ENCODE results near the gene SSNA1. TPM values are rescaled to one million over a fixed set of nuclear protein-coding genes. Genes with fewer than 3 reads are reported as not detected.

SSNA1 gene
- total RNA-seq, 4 donors from 2014 or later = 93.5 to 104 (median 99.8) TPM

DNA sequence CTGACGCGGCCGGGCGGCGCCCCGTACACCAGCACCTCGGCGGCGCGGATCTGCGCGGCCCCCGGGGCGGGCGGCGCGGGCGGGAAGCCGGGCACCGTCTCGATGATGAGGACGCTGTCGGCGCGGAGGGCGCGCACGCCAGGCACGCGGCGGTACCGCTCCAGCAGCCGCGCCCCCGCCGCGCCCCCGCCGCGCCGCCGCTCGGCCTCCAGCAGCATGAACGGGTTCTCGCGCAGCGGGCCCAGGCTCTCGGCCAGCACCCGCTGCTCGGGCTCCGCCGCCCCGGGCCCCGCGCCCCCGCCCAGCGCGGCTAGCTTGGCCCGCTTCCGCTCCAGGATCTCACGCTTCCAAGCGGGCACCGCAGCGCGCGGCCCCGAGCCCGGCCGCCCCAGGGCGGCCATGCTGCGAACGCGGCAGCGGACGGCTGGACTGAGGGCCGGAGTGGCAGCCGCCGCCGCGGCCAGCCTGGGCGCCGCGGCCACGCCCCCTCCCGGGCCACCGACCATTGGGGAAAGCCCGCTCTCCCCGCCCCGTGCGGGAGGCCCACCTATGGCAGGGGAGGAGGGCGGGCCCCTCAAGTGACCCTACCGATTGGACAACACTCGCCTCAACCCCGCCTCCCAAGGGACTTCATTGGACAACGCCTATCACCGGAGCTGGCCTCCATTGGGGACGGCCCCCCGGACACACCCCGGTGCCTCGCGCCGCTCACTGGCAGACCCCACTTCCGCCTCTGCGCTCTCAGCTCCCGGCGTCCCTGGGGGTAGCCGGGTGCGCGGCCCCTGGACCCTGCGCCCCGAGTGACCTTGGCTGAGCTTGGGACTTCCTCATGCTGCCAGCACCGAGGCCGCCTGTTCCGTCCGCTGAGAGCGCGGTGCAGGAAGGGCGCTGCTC lies 12.1 kb downstream of the SSNA1 start, which contains the start of gene TPRN:
TSS of gene TPRN (minus strand) at position 431 of the 894 bp plus-strand sequence. CDS start at position 401, 30 bp downstream.
- Histone ChIP-seq H3K4me3 (peak within 1 kb of the TSS; percentile 55 to 74 (median 67)), H3K27me3 (no peaks in the 10 kb centered on the region), H3K9me3 (no peaks in the 10 kb centered on the region), H3K27ac (peak within 1 kb of the TSS; percentile 89 to 92 (median 90)), H3K4me1 (peaks cover 34 to 80% (median 71%) of the 10 kb centered on the region in 4 donors), H3K36me3 (no peaks in the 10 kb centered on the region)
- TF ChIP-seq POLR2AphosphoS5 (IDR thresholded peaks at IDR 0.05) = peak; percentile 76 to 90 (median 79)
- TF ChIP-seq, protein P1, sequence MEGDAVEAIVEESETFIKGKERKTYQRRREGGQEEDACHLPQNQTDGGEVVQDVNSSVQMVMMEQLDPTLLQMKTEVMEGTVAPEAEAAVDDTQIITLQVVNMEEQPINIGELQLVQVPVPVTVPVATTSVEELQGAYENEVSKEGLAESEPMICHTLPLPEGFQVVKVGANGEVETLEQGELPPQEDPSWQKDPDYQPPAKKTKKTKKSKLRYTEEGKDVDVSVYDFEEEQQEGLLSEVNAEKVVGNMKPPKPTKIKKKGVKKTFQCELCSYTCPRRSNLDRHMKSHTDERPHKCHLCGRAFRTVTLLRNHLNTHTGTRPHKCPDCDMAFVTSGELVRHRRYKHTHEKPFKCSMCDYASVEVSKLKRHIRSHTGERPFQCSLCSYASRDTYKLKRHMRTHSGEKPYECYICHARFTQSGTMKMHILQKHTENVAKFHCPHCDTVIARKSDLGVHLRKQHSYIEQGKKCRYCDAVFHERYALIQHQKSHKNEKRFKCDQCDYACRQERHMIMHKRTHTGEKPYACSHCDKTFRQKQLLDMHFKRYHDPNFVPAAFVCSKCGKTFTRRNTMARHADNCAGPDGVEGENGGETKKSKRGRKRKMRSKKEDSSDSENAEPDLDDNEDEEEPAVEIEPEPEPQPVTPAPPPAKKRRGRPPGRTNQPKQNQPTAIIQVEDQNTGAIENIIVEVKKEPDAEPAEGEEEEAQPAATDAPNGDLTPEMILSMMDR (IDR thresholded peaks at IDR 0.05) = no peak
- TF ChIP-seq POLR2A (IDR thresholded peaks at IDR 0.05) = peak; percentile 88
- in situ Hi-C loops (cut with MboI; ENCODE audit: low pct_ligation_motif_present in 1 of 4, low pct_unique_long_range_greater_than_20kb in 1 of 4, low sequenced_read_pairs in 3 of 4) (loop anchor here in 1 of 4 donors (25.0 kb wide), 1 partner anchor 88 kb away; the partner anchor contains the start of gene DPP7), intact Hi-C loops (cut with DNase I; ENCODE audit: low total_unique reads) (no loop called here)
- 2% methylated on average over 18 of the region's 118 CpGs; no CpG with 5 or more reads in 1 of the 2 donors for WGBS, 2 donors (ENCODE audit: low coverage in 1 of 2)
- peak; percentile 100 for DNase-seq

DNA sequence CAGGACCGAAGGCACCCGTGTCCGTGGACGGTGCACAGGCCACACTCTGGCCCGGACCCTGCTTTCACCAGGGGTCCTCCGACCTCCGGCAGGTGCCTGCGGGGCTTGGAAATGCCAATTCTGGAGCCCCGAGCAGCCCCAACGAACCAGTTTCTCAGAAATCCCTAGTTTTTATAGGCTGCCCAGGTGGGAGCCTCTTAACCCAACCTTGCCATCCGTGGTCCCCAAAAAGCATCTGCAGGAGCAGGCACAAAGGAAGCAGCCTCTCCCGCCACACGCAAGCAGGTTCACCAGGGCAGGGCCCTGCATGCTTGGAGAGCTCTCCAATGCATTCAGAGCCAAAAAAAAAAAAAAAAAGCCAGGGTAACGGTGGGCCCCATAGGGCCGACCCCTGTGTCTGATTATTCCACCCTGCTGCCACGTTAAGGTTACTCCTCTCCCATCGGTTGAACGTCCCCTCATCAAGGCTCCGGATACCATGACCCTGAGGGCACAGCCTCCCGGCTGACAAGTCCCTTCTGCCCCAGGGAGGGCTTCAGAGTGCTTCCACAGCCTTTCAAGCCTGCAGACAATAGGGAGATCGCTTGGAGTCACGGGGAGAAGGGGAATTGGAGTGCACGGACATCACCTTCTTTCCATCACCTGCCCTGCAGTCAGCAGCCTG lies 12.9 kb downstream of the SSNA1 start:
- DNase-seq = no peak
- Histone ChIP-seq H3K4me3 (peak overlapping the region; percentile 55 to 74 (median 67)), H3K9me3 (no peaks in the 10 kb centered on the region), H3K4me1 (peaks cover 39 to 78% (median 71%) of the 10 kb centered on the region in 4 donors), H3K27me3 (no peaks in the 10 kb centered on the region), H3K27ac (peak overlapping the region; percentile 88 to 92 (median 90)), H3K36me3 (no peaks in the 10 kb centered on the region)
- no peak for TF ChIP-seq POLR2A (IDR thresholded peaks at IDR 0.05)
- TF ChIP-seq EP300 (IDR thresholded peaks at IDR 0.05; ENCODE audit: low read depth) = no peak
- TF ChIP-seq, protein P1 (IDR thresholded peaks at IDR 0.05) = no peak
- no peak for TF ChIP-seq POLR2AphosphoS5 (IDR thresholded peaks at IDR 0.05)
- intact Hi-C loops (cut with DNase I; ENCODE audit: low total_unique reads) (no loop called here), in situ Hi-C loops (cut with MboI; ENCODE audit: low pct_ligation_motif_present in 1 of 4, low pct_unique_long_range_greater_than_20kb in 1 of 4, low sequenced_read_pairs in 3 of 4) (loop anchor here in 1 of 4 donors (25.0 kb wide), 1 partner anchor 89 kb away; the partner anchor contains the start of gene DPP7)
- 19% methylated on average over 16 of the region's 23 CpGs; no CpG with 5 or more reads in 1 of the 2 donors for WGBS, 2 donors (ENCODE audit: low coverage in 1 of 2)

DNA sequence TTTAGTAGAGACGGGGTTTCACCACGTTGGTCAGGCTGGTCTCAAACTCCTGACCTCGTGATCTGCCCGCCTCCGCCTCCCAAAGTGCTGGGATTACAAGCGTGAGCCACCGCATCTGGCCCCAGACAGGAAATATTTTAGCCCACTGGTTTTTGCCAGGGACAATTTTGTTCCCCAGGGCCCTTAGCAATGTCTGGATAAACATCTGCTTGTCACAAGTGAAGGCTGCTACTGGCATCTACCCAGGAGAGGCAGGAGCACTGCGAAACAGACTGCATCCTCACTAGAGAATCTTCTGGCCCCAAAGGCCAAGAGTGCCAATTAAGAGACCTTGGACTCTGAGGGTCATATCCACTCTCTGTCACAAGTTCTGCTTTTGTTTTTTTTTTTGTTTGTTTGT lies 14.5 kb downstream of the SSNA1 start:
- no peaks in the 10 kb centered on the region for H3K9me3 ChIP-seq
- no peak for DNase-seq
- peaks cover 40 to 70% (median 61%) of the 10 kb centered on the region in 4 donors for H3K4me1 ChIP-seq
- WGBS, 2 donors (ENCODE audit: low coverage in 1 of 2) = 79% methylated on average over 8 of the region's 8 CpGs; no CpG with 5 or more reads in 1 of the 2 donors
- intact Hi-C loops (cut with DNase I; ENCODE audit: low total_unique reads) = no loop called here
- in situ Hi-C loops (cut with MboI; ENCODE audit: low pct_ligation_motif_present in 1 of 4, low pct_unique_long_range_greater_than_20kb in 1 of 4, low sequenced_read_pairs in 3 of 4) = loop anchor here in 1 of 4 donors (25.0 kb wide), 1 partner anchor 91 kb away; the partner anchor contains the start of gene DPP7
- no peak overlapping the region for H3K4me3 ChIP-seq
- H3K27ac ChIP-seq = no peak overlapping the region
- H3K36me3 ChIP-seq = no peaks in the 10 kb centered on the region
- no peak for TF ChIP-seq POLR2AphosphoS5 (IDR thresholded peaks at IDR 0.05)
- TF ChIP-seq POLR2A (IDR thresholded peaks at IDR 0.05) = no peak
- TF ChIP-seq, protein P1 (IDR thresholded peaks at IDR 0.05) = no peak
- no peaks in the 10 kb centered on the region for H3K27me3 ChIP-seq

DNA sequence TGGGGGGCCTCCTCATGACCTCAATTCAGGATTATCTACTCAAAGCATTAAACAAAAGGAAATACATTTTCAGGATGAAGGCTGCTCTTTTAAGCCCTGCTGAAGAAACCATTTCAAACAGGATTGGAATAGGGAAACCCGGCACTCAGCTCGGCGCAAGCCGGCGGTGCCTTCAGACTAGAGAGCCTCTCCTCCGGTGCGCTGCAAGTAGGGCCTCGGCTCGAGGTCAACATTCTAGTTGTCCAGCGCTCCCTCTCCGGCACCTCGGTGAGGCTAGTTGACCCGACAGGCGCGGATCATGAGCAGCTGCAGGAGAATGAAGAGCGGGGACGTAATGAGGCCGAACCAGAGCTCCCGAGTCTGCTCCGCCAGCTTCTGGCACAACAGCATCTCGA lies 16.3 kb downstream of the SSNA1 start:
- Histone ChIP-seq H3K27me3 (no peaks in the 10 kb centered on the region), H3K4me3 (peak overlapping the region; percentile 62 to 98 (median 95)), H3K36me3 (no peaks in the 10 kb centered on the region), H3K4me1 (peaks cover 33 to 52% (median 44%) of the 10 kb centered on the region in 4 donors), H3K27ac (peak overlapping the region; percentile 84 to 93 (median 90)), H3K9me3 (no peaks in the 10 kb centered on the region)
- 11 to 55% methylated on average over 4 to 21 of the region's 21 CpGs for WGBS, 2 donors (ENCODE audit: low coverage in 1 of 2)
- TF ChIP-seq EP300 (IDR thresholded peaks at IDR 0.05; ENCODE audit: low read depth) (no peak), POLR2AphosphoS5 (IDR thresholded peaks at IDR 0.05) (no peak), POLR2A (IDR thresholded peaks at IDR 0.05) (no peak)
- TF ChIP-seq, protein P1 (IDR thresholded peaks at IDR 0.05) = no peak
- DNase-seq = no peak
- intact Hi-C loops (cut with DNase I; ENCODE audit: low total_unique reads) (no loop called here), in situ Hi-C loops (cut with MboI; ENCODE audit: low pct_ligation_motif_present in 1 of 4, low pct_unique_long_range_greater_than_20kb in 1 of 4, low sequenced_read_pairs in 3 of 4) (loop anchor here in 1 of 4 donors (25.0 kb wide), 1 partner anchor 92 kb away; the partner anchor contains the start of gene DPP7)
